AG04449 (cell line): Measurements from ENCODE around the gene SCFD2.

Experiments used
- CTCF ChIA-PET: fragments of 350-600 bp; formaldehyde crosslinking; extraction: SDS; loops from one replicate; lab custom pipeline; 2021; ENCODE audit warnings: antibody characterized with exemption; lab: Yijun Ruan, JAX
- POLR2A ChIA-PET: fragments of 400-600, 350-600 bp; formaldehyde crosslinking; extraction: SDS; loops from one replicate; lab custom pipeline; 2020; ENCODE audit warnings: antibody characterized with exemption, inconsistent platforms; lab: Yijun Ruan, JAX
- DNase-seq: peaks from one replicate; pipeline ENCODE4 v3.0.0-alpha.2; 2010; ENCODE audit warnings: low read depth, low spot score
- H3K4me3 ChIP-seq: 2 replicates; pipeline ENCODE4 v1.5.1; 2011; ENCODE audit warnings: low read depth, mild to moderate bottlenecking, control low read depth, low read length
- CTCF ChIP-seq: IDR thresholded peaks from one replicate; pipeline ENCODE4 v1.5.1; 2011; ENCODE audit warnings: mild to moderate bottlenecking, moderate library complexity, low read length, control low read depth, inconsistent platforms; ENCODE audit not compliant: insufficient read depth; ENCODE audit errors: missing control alignments

Gene SCFD2

GRCh38 chr4:53132132-53132891, 233.5 kb downstream of the SCFD2 start:
- ChIA-PET CTCF (no interaction called here), POLR2A (no interaction called here)
- no peak for TF ChIP-seq CTCF
- no peak overlapping the region for H3K4me3 ChIP-seq
- DNase-seq: no peak

GRCh38 chr4:53131562-53131925, 234.3 kb downstream of the SCFD2 start:
- no peak for DNase-seq
- ChIA-PET POLR2A (no interaction called here), CTCF (no interaction called here)
- no peak overlapping the region for H3K4me3 ChIP-seq
- TF ChIP-seq CTCF: no peak

DNA sequence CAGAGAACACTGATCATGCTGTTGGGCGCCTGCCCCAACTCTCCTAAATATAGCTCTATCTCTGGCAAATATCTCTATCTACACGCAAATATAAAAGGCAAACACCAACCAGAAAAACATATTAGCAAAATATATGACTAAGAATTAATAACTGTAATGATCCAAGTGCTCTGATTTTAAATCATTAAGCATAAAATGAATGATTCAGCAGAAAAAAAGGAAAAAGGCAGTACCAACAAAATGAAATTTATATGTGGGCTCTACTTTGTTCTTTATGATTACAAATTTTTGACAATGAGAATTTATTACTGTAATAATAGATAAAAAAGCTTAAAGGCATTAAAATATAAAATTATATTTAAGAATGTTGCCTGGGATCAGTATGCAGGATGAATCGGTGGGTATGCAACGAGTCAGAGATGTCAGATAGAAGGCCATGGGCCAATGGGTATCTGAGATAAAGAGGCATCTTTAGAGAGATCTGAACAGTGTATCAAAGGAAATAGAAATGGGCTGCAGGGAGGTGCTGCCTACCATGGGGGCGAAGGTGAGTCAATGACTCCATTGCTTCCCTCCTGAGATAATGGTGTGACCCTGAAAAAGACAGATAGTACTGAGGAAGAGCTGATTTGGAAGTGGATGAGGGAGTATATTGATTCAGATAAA, 234.8 kb downstream of the SCFD2 start:
- no peak for DNase-seq
- no peak for TF ChIP-seq CTCF
- POLR2A ChIA-PET: no interaction called here
- no peak overlapping the region for H3K4me3 ChIP-seq
- CTCF ChIA-PET: no interaction called here

DNA sequence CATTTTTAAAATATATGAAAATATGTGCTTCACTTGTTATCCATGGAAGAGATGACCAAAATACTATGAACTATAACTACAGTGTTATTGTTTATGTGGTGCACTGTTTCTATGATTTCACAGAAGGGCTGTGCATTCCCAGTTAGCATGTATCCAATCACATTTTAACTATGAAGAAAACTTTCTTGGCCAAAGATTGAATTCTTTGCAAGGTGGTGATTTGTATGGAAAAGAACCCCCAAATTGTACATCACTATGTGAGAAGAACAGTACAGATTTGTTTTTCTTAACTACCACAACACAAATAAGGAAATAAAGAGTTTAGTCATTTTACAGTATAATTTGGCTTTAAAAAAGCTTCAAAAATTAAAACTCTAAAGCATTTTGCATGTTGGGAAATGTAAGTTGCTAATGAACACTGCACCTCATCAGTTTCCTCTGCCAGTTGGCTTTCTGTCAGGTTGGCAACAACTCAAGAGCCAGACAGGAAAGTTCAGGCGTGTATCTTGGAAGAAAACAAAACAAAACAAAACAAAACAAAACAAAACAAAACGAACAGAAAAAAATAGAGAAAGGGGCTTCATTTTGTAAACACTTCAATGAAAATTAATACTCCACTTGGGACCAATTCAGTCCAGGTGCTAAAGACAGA, 237.0 kb downstream of the SCFD2 start:
- no peak for DNase-seq
- no peak overlapping the region for H3K4me3 ChIP-seq
- POLR2A ChIA-PET: no interaction called here
- CTCF ChIA-PET: no interaction called here
- TF ChIP-seq CTCF: no peak

- CTCF ChIA-PET: no interaction called here
Measured at GRCh38 chr4:53128231-53128630, 237.6 kb downstream of the SCFD2 start.

More at GRCh38 chr4:53128231-53128630, 237.6 kb downstream of the SCFD2 start:
- TF ChIP-seq CTCF: no peak
- no peak overlapping the region for H3K4me3 ChIP-seq
- DNase-seq: no peak
- POLR2A ChIA-PET: no interaction called here
